ENCODE measurements around the gene APBB3.

APBB3 gene

DNA sequence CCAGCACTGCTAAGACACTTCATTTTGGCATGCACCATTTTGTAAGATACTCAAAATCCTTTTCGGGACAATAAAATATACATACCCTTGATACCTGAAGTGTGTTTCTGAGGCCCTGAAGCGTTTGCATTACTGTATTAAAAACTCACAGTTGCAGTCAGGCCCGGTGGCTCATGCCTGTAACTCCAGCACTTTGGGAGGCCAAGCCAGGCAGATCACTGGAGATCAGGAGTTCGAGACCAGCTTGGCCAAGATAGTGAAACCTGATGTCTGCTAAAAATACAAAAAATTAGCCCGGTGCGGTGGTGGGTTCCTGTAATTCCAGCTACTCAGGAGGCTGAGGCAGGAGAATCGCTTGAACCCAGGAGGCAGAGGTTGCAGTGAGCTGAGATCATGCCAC, 19.4 kb downstream of the APBB3 start:
- peaks cover 56 to 78% (median 70%) of the 10 kb centered on the region in 11 experiments for H3K36me3 ChIP-seq
- H4K20me1 ChIP-seq = peaks cover 0 to 24% (median 0%) of the 10 kb centered on the region in 11 experiments; a peak in 7 of 22 replicates
- H3K4me2 ChIP-seq = no peak overlapping the region
- H3K4me1 ChIP-seq = peaks cover 33 to 45% (median 36%) of the 10 kb centered on the region in 10 experiments
- no peak for TF ChIP-seq Cebpa-rat (IDR thresholded peaks at IDR 0.05)
- H3K27ac ChIP-seq = no peak overlapping the region
- no peak overlapping the region for H3K9ac ChIP-seq
- H3K4me3 ChIP-seq = no peak overlapping the region
- no peaks in the 10 kb centered on the region for H3K27me3 ChIP-seq
- H3K9me3 ChIP-seq (replicated peaks in 1 of 11) = no peaks in the 10 kb centered on the region

DNA sequence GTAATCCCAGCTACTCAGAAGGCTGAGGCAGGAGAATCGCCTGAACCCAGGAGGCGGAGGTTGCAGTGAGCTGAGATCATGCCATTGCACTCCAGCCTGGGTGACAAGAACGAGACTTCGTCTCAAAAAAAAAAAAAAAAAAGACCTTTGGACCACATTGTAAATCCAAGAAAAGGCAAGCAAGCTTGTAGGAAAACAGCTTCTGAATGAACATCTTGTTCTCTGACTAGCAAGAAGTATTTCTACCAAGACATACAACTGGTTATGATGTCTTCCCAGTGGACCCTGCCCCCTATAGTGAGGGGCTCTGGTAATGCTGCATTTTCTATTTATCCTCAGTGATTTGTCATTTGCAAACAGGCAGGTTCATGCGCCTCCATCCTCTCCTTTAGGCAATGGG, 21.4 kb downstream of the APBB3 start:
- H3K9me3 ChIP-seq (replicated peaks in 1 of 11) = no peaks in the 10 kb centered on the region
- no peak overlapping the region for H3K9ac ChIP-seq
- peaks cover 13 to 25% (median 16%) of the 10 kb centered on the region in 10 experiments for H3K4me1 ChIP-seq
- H3K4me3 ChIP-seq = no peak overlapping the region
- no peaks in the 10 kb centered on the region for H3K27me3 ChIP-seq
- TF ChIP-seq Cebpa-rat (IDR thresholded peaks at IDR 0.05) = no peak
- H3K4me2 ChIP-seq = no peak overlapping the region
- H3K36me3 ChIP-seq = peaks cover 69 to 80% (median 74%) of the 10 kb centered on the region in 11 experiments
- H3K27ac ChIP-seq = no peak overlapping the region
- peaks cover 0 to 8% (median 0%) of the 10 kb centered on the region in 11 experiments; a peak in 2 of 22 replicates for H4K20me1 ChIP-seq

- H3K9ac ChIP-seq = no peak overlapping the region
- no peak overlapping the region for H3K4me3 ChIP-seq
- H4K20me1 ChIP-seq = peaks cover 0 to 9% (median 0%) of the 10 kb centered on the region in 11 experiments; a peak in 3 of 22 replicates
- H3K27me3 ChIP-seq = no peaks in the 10 kb centered on the region
- peaks cover 97 to 100% (median 99%) of the 10 kb centered on the region in 11 experiments for H3K36me3 ChIP-seq
- no peaks in the 10 kb centered on the region for H3K4me1 ChIP-seq
- no peaks in the 10 kb centered on the region for H3K9me3 ChIP-seq (replicated peaks in 1 of 11)
- no peak for TF ChIP-seq Cebpa-rat (IDR thresholded peaks at IDR 0.05)
- H3K27ac ChIP-seq = no peak overlapping the region
- H3K4me2 ChIP-seq = no peak overlapping the region
These were observed 24.2 kb downstream of the APBB3 start for GRCh38 chr5:140540227-140540626.

DNA sequence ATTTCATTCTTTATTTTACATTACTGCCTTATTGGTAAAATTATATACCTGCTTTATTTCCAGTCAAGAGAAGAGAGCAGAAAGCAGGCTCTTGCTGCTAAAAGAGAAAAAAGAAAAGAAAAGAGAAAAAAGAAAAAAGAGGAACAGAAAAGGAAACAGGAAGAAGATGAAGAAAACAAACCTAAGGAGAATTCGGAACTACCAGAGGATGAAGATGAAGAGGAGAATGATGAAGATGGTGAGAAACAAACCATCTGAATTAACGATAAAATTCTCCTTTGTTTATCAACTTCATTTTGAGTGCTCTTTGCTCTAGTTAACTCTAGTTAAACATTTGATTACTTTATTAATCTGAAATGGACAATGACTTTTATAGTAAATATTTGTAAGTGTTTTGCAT, 40.4 kb downstream of the APBB3 start:
- peaks cover 65 to 80% (median 75%) of the 10 kb centered on the region in 11 experiments for H3K36me3 ChIP-seq
- H3K9ac ChIP-seq = 0 out of 22 replicates have a peak overlapping the region, but pooled peaks of 1 of the 11 experiments have one; percentile 16
- TF ChIP-seq Cebpa-rat (IDR thresholded peaks at IDR 0.05) = no peak
- no peak overlapping the region for H3K4me3 ChIP-seq
- H4K20me1 ChIP-seq = peaks cover 0 to 8% (median 3%) of the 10 kb centered on the region in 11 experiments; a peak in 4 of 22 replicates
- H3K27ac ChIP-seq = no peak overlapping the region
- no peaks in the 10 kb centered on the region for H3K9me3 ChIP-seq (replicated peaks in 1 of 11)
- no peaks in the 10 kb centered on the region for H3K27me3 ChIP-seq
- peaks cover 0 to 9% (median 7%) of the 10 kb centered on the region in 10 experiments; a peak in 13 of 20 replicates for H3K4me1 ChIP-seq
- peak overlapping the region in 4 of 11 experiments; percentile 11 to 31 (median 15); a peak in 4 of 22 replicates for H3K4me2 ChIP-seq

GRCh38 chr5:140513124-140513523, 51.3 kb downstream of the APBB3 start:
- Histone ChIP-seq H3K36me3 (peaks cover 74 to 84% (median 76%) of the 10 kb centered on the region in 11 experiments), H3K4me2 (no peak overlapping the region), H3K27me3 (no peaks in the 10 kb centered on the region), H3K4me3 (no peak overlapping the region), H3K9ac (no peak overlapping the region), H3K9me3 (replicated peaks in 1 of 11) (peaks cover 19 to 39% (median 30%) of the 10 kb centered on the region in 11 experiments), H3K27ac (no peak overlapping the region), H4K20me1 (no peaks in the 10 kb centered on the region), H3K4me1 (no peaks in the 10 kb centered on the region)
- no peak for TF ChIP-seq Cebpa-rat (IDR thresholded peaks at IDR 0.05)

- H3K4me2 ChIP-seq = no peak overlapping the region
- no peaks in the 10 kb centered on the region for H3K4me1 ChIP-seq
- no peaks in the 10 kb centered on the region for H4K20me1 ChIP-seq
- H3K27me3 ChIP-seq = no peaks in the 10 kb centered on the region
- no peak overlapping the region for H3K9ac ChIP-seq
- H3K36me3 ChIP-seq = peaks cover 98 to 100% (median 100%) of the 10 kb centered on the region in 11 experiments
- no peak for TF ChIP-seq Cebpa-rat (IDR thresholded peaks at IDR 0.05)
- H3K4me3 ChIP-seq = no peak overlapping the region
- H3K27ac ChIP-seq = no peak overlapping the region
- peaks cover 13 to 31% (median 21%) of the 10 kb centered on the region in 11 experiments for H3K9me3 ChIP-seq (replicated peaks in 1 of 11)
These were observed 54.5 kb downstream of the APBB3 start for GRCh38 chr5:140509898-140510297.
